HPDE6-E6E7 (cell line): ENCODE measurements around the gene KCND1.
A peak's percentile ranks its signal among the peaks of the same experiment; 100 is the strongest.

Experiments used
- DNase-seq: peaks from one replicate; pipeline ENCODE4 v3.0.0; 2011; ENCODE audit warnings: missing footprints; ENCODE audit errors: extremely low spot score

KCND1 gene

DNA sequence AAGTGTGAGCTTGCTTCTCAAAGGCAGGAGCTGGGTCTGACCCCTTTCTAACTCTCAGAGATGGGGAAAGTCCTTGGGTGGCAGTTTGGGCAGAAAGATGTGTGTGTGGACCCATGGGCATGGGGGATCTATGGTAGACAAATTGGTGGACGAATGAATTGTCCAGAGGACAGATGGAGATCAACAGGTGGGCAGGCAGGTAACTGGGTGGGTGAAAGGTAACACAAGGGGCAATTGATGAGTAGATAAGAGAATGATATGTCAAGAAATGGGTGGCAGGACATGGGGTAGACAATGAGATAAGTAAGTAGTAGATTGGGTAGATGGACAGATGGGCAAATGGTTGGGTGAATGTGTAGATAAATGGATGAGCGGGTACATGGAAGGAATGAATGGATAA is 2.9 kb upstream of the KCND1 start:
- no peak for DNase-seq

DNA sequence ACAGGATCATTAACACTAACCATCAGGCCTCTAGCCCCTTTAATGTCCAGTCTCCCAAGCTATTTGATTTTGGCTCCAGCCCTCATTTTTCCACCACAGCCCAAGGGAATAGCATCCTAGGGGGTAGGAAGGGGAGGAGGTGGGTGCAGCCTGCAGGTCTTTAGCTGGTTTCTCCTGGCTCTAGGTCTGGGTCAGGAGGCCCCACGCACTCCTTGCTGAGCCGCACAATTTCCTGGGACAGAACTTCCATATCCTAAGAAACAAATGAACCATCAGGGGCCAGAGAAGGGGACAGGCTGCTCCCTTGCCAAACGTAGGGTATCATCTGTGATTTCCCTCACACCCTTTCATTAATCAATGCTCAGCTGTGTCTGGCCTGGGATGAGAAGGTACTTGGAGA is 2.4 kb upstream of the KCND1 start:
- no peak for DNase-seq

DNA sequence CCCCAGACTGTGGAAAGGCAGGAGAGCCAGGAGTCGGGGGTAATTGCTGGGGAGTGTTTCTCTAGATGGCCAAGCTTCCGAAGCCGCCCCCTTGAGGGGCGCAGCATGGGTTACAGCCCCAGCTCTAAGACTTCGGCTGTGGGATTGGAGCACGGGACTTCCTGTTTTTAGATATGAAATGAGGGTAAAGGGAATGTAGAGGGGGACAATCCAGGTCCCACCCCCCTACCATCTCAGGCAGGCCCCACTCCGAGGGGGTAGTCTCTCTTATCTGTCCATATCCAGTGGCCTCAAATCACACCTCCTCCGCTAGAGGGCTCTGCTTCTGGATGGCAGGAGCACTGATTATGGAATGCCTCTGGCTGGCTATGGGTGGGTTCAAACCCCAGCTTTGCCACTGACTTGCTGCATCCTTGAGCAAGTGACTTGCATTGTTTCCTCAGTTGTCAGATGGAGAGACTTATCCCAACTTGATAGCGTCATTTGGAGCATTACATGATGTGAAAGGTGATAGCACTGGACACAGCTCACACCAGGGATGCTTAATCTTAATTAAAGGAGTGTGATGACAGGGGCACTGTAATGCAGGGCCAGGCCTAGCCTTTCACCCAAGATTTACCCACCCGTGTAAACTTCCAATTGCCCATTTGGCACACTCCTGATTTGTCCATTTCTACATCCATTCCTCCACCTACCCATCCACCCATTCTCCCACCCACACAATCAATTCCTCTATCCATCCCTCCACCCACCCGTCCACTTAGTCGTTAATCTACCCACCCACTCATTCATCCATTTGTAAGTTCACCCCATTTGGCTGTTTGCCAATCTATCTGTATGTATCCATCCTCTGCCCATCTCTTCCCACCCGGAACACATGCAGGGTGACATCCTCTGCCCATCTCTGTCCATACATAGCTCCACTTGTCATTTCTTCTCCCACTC is 848 bp upstream of the KCND1 start:
- DNase-seq = no peak

DNA sequence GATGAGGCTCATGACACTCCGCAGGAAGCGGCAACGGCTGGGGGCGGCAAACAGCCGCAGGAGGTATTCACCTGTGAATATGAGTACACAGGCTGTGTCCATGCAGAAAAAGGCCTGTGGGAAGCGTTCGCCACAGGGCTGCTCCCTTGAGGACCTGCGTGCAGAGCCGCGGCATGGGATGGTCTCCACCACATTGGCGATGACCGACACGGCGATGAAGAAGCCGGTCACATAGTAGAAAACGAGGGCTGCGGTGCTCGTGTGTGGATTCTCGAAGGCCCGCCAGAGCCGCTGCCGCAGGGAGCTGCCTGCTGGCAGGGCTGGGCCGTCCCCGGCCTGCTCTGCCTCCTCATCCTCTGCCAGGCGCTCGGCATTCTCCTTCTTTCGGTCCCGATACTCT is 2.2 kb downstream of the KCND1 start:
- DNase-seq = no peak

DNA sequence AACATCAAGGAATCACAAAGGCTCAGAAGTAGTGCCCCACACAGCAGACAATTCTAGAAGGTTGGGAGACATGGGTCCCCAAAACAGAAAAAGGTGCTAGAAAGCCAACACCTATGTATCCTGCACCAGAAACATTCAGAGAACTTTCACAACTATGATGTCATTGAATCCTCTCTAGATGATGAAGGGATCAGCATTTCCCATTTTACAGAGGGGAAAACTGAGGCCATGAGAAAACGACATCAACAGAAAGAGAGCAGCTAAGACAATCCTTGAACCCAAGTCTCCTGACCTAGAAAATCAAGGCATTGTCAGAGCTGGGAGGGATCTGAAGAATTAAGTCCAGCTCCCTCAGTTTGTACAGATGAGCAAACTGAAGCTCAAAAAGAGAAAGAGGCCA is 3.3 kb downstream of the KCND1 start:
- no peak for DNase-seq

DNA sequence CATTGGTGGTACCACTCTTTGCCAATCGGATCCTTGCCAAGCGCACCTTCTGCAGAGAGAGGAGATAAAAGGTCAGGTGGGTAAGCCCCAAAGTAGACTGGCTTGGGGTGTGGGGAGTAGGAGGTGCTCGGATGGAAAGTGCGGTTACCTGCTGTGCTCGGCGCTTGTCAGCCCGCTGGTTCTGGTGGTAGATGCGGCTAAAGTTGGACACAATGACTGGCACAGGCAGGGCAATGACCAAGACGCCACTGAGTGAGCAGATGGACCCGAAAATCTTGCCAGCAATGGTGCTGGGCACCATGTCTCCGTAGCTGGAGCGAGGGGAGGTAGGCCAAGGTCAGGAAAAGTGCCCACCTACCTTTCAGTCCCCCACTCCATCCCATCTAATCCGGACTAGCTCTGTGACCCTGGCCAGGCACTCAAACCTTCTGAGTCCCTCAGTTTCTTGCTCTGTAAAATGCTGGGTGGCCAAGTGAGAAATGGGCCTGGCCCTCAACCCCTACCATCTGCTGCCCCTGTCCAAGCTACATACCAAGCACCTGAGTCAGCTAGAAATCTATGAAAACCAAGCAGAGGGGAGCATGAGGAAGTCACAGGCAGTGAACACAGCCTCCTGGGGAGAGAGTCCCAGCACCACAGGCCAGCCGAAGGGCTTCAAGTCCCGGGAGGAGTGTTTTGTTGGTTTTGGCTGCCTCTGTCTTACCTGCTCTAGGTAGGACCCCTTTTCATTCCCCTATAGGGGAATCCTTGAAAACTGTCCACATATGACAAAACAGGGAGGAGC is 4.7 kb downstream of the KCND1 start:
- no peak for DNase-seq

DNA sequence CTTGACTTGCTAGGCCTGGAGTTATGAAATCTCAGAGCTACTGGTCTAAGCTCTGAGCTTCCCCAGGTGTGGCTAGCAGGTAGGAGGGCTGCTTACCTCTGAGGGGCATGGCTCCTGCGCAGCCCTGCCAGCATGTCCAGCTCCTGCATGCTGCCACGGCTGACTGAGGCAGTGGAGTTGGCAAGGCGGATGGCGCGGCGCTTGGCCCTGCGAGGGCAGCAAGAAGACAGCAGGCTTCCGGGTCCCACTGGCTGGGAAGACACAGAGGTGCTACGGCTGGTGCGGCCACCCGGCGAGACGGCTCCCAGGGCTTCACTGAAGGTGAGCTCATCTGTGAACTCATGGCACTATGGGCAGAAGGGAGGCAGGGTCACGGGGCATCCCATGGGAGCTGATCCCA is 5.7 kb downstream of the KCND1 start:
- no peak for DNase-seq

DNA sequence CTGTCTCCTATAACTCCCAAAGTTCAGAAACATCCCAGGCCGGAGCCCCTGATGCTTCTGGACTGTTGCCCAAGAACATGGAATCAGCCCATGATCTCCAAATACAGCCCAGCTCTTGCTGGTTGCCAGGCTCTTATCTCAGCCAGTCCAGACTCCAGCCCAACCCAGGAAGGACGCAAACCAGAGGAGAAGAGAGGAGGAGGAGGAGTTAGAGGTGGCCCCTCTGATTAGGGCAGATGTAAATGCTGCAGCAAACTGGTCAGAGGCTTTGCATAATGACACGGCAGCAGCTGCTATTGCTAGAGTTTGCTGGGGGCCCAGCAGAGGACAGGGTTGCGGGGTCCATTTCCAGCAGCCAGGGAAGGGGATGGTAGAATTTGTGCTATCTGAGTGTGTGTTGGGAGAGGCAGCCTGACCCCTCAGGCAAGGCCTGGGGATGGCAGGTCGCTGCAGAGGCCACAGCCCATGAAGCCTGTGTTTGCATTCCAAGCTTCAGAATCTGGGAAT is 10.0 kb downstream of the KCND1 start:
- no peak for DNase-seq

DNA sequence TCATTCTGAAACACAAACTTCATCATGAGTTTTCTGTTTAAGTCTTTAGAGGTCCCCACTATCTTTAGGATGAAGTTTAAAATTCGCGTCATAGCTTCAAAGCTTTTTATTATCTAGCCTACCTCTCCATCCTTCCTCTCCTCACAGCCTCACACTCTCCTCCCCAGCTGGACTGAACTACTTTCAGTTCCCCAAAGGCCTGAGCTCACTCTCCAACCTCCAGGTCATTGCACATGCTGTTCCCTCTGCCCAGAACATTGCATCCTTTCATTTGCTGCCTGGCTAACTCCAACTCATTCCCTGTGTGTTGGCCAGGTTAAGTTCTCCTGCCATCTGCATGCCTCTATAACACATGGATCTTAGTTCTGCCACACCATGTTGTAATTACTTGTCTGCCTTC is 11.4 kb downstream of the KCND1 start:
- DNase-seq = no peak

DNA sequence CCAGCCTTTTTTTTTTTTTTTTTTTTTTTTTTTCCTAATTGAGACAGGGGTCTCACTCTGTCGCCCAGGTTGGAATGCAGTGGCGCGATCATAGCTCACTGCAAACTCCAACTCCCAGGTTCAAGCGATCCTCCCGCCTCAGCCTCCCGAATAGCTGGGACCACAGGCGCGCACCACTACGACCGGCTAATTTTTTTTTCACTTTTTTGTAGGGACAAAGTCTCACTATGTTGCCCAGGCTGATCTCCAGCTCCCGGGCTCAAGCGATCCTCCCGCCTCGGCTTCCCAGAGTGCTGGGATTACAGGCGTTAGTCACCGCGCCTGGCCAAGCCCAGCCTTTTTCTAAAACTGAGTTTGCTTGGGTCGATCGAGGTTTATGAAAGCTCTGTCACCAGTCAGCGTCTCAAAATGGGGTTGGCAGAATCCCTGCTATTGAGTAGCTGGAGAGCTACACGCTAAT is 13.0 kb downstream of the KCND1 start:
- DNase-seq = no peak

DNA sequence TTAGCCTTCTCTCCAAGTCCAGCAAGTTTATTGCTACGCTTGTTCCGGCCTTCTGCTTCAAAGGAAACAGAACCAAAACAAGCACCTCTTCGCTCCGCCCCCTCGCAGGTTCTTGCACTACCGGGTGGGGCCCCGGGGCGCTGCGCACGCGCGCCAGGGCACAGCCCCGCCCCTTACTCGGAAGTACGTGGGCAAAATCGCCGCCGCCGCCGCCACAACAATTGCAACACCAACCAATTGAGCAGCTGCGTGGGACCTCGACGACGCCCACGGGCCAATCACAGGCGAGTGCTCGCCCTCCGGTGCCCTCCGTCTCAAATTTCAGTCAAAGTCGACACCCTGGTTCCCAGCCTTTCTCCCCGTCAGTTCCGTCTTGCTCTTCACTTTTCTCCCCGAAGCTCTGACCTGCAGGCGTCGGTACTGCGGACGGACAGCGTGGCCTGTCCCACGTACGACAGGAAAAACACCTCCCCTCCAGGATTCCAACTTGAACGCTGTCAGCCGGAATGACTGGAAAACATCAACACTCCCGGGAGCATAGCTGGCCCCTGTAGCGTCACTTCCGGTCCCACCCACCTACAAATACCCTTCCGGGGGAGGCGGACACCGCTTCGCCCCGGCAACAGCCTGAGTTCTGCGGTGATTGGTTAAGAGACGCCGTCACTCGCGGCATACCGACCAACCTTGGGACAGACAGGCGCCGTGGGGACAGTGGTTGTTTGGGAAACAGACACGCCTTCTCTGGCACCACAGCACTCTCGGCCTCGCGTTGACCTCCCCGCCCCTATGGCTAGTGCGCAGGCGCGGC is 13.6 kb downstream of the KCND1 start:
- peak; percentile 84 for DNase-seq

DNA sequence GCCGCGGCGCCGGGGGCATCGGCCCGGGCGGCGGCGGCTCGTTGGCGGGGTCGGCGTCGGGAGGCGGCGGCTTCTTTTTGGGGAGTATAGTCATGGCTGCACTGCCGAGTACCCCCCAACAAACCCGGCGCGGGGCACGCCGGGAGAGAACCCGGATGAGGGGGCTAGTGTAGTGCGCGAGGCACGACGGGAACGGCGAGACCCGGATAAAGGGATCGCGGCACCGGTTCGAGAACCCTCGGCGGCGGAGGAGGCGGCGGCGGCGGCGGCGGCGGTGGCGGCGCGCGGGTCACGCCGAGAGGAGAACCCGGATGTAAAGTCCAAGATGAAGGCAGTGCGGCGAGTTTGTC is 14.2 kb downstream of the KCND1 start, which contains the start of gene OTUD5:
TSS of gene OTUD5 (minus strand) at position 131 of the 350 bp plus-strand sequence. CDS start at position 94, 37 bp downstream.
- DNase-seq = no peak

DNA sequence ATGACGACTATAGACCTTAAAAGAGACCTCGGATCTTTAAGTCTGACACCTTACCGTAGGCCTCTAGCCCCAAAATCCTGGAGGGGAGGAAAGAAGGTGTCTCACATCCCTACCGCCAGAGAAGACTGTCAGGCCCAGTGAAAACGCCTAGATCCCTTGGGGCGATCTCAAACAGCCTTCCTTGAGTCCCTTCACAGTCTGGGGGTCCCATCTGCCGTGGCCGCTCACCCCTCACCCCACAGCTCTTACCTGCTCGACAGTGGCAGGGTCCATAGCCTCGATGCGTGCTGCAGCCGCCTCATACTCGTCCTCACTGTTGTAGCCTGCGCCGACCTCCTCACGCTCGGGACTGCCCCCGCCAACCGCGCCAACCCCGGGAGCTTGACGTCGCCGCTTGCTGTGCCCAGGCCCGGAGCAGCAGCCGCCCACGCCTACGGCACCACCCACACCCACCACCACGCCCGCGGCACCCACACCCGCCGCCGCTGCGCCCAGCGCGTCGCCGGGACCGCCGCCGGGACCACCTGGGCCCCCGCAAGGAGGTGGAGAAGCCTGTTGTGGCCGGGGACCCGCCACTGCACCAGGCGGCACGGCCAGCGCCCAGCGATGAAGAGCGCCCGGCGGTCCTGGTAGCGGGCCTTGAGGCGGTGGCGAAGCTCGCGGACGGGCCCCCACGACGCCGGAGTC is 14.8 kb downstream of the KCND1 start:
- no peak for DNase-seq

DNA sequence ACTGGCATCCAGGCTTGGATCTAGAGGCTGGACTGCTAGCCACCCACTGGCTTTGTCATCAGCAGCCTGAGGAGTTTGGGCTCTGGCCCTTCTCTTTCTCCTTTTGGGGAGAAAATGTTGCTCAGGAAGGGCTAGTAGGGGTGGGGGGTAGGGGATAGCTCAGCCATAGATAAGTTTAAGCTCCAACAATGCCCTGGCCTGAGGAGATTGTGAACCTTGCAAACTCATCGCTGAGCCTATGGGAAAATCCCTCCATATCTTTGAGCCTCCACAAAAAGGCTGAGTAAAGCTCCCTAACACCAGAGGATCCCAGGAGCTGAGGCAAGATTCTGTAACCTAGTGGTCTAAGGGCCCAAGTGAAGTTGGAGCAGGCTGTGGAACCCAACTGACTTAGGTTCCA is 23.1 kb downstream of the KCND1 start:
- no peak for DNase-seq

DNA sequence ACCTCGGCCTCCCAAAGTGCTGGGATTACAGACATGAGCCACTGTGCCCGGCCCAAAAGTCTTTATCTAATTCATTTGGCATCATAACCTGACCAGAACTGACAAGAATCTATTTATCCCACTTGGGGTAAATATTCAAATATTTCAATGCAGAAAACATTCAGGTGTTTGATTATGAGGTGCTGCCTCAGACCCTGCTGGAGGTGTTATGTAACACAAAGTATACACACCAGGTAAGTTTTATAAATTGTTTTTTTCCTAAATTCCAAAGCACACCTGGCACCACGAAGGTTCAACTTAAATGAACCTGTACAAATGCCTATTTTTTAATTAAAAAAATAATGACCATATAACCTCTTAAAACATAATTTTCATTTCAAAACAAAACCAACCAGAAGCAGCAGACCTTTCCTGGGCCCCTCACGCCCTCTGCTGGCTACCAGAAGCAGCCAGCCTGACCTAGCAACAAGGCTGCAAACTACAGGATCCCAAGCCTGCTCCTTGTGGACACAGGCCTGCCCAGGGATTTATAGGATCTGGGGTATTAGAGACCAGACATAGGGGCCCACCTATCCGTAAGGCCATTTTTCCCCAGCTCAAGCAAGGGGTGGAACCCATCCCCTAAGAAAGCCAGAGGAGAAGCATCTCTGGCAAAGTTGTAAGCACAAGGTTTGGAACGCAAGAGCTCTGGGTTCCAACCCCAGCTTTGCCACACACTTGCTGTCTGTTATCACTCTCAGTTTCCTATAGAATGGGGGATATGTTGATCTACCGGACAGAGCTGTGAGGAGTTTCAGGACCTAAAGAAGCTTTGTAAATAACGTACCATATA is 25.9 kb downstream of the KCND1 start:
- DNase-seq = peak; percentile 33

DNA sequence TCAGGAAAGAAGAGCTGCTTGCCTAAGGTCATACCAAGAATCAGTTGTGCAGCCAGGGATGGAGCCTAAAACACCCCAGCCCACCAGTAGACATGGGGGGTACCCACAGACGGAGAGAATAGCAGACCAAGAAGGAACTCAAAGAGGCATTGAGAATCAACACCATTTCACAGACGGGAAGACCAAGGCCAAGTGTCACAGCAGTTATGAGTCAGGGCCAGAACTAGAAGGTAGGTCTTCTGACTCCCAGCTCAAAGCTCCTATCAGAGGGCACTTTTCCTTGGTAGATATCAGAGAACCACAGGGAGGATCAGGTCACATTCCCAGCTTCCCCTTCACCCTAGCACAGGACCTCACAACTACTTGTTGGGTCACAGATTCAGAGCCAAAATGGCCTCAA is 28.7 kb downstream of the KCND1 start:
- DNase-seq = no peak

DNA sequence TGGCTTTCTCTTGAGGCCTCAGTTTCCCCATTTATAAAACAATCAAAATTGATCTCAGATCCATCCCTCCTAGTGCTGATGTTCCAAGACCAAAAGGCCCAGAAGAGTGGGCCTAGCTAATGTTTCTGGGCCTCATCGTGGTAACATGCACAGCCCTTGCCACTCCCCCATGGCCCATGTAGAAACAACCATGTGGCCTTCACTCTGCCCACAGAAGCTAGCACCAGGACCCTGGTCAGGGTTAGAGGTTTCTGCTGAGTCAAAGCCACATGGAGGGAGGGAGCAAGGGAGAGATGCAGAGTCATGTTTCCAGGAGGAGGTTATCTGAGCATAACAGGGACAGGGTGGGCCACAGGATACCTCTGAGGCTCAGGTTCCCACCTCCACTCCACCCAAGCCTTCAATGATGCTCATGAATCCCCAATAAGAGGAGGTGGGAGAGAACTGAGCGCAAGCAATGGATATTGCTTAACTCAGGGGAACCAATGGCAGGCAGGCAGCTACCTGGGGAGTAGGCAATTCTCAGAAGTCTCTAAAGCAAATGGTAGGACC is 31.2 kb downstream of the KCND1 start:
- no peak for DNase-seq

DNA sequence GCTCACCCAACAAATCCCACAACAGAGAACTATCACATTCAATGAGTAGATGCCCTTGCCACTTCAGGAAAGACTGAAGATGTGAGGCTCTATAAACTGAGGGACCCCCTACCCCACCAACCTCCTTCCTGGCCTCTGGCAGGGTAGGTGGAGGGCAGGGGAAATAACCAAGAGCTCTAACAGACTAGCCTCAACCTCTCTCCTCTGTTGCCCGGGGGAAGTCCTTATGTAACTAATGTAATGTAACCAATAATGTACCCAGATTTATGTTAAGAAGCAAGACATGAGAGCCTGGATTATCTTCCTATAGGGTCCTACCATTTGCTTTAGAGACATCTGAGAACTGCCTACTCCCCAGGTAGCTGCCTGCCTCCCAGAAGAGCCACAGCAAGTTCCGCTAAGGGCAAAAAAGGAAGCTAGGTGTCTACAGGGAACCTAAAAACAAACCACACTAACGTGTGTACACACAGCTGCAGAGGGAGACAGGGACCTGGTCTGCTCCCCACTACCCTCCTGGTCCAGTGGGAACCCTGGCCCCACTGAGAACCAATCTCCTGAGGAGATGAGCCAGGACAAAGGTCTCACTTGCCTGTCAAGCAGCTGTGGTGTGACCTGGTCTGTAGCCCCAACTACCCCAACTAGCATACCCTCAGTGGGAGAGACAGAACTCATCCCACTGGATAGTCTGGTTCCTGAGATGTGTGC is 32.0 kb downstream of the KCND1 start:
- DNase-seq = no peak

DNA sequence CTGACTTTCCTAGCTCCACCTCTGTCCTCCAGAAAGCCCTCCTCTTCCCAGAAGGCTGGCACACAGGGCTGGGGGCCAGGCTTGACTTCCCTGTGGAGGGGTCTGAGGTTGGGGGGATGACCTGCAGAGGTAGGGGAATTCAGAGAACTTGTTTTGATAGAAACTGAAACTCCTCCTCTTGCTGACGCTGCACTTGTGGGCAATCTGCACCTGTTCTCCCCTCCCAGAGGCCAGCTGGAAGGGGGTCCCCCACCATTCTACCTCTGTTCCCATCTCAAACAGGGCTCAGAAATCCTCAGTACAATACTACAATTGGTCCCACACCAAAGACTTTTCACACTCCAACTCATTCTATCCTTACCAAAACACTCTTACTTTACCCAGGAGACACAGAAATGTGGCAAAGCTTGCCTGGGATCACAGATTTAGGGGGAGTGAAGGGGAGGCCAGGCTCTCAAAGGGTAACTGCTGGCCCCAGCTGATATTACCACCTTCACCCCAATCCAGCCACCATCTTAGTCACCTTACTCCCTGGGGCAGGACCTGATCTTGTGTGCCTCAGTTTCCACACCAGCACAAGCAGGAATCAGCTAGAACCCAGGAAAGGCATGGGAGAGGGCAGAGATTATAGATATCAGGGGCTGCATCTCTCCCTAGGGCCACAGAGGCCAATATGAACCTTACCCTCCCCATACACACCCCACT is 32.8 kb downstream of the KCND1 start:
- DNase-seq = no peak
